Heart left ventricle (tissue), 13 donors: Measurements from ENCODE around the gene DCST1.

Source experiments
- POLR2A ChIP-seq, 2 donors: fragments of 450-650 bp; IDR thresholded peaks; one replicate each; pipeline ENCODE4 v1.6.1; 2017; ENCODE audit warnings: antibody characterized with exemption in 2 of 2, mild to moderate bottlenecking in 2 of 2, moderate library complexity in 2 of 2
- TF ChIP-seq, protein P1 (sequence below), 12 donors: fragments of 200-600 bp; sonication (generic) in 4 of 12; IDR thresholded peaks; one replicate each; pipeline versions ENCODE4 v1.5.0 to v1.8.0; 2018 to 2022; ENCODE audit warnings: antibody characterized with exemption in 12 of 12, mild to moderate bottlenecking in 5 of 12
- donor health status: ischemic (EF 13 %, LVEDD 7.1; RV severe dilation, severe dysfunction).
- donor health status: DM: no; HTN: yes; CAD: no.
- donor health status: DM: no; HTN: no; CAD: no.
- donor health status: ischemic (EF 25% LVEDD 6.9; RV normal size, moderate dysfunction).
- donor health status: ischemic (EF 25% LVEDD 5.7; RV mildly dilated, moderate dysfunction).
- donor health status: ischemic (EF 35%, LVEDD 5.7; RV mildly dilated, moderate dysfunction).
- donor health status: nonischemic (EF 11% LVEDD 7.7; RV severe dilation, severe dysfunction).
- donor health status: DM: yes; HTN: yes; CAD: no.
- donor health status: PGD.
- donor health status: ischemic (EF 29% LVEDD 5.4; RV normal size, mild dysfunction).
- donor health status: nonischemic (EF 23%, LVEDD 6.1; RV moderate dilation, normal function).

DNA sequence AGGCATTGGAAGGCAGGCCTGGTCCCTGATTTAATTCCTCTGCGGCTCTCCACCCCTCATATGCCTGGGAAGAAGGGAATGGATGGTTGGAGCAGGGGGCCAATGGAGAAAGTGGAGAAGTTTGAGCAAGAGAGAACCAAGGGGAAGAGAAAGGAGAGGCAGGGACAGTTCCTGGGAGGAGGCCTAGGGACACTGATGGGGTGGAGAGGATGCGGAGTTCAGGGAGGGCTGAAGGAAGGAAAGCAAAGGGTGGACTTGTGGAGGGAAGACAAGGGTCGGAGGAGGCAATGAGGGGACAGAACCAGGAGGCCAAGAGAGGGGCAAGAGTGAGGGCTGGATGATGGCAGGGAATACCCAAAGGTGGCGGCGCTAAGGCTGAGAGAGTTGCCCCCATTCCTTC is 23.9 kb upstream of the DCST1 start:
- TF ChIP-seq, protein P1, sequence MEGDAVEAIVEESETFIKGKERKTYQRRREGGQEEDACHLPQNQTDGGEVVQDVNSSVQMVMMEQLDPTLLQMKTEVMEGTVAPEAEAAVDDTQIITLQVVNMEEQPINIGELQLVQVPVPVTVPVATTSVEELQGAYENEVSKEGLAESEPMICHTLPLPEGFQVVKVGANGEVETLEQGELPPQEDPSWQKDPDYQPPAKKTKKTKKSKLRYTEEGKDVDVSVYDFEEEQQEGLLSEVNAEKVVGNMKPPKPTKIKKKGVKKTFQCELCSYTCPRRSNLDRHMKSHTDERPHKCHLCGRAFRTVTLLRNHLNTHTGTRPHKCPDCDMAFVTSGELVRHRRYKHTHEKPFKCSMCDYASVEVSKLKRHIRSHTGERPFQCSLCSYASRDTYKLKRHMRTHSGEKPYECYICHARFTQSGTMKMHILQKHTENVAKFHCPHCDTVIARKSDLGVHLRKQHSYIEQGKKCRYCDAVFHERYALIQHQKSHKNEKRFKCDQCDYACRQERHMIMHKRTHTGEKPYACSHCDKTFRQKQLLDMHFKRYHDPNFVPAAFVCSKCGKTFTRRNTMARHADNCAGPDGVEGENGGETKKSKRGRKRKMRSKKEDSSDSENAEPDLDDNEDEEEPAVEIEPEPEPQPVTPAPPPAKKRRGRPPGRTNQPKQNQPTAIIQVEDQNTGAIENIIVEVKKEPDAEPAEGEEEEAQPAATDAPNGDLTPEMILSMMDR (IDR thresholded peaks at IDR 0.05): no peak
- TF ChIP-seq POLR2A (IDR thresholded peaks at IDR 0.05): no peak
